IMR-90 (cell line): ENCODE measurements around the gene CAND2. TPM values are rescaled to one million over a fixed set of nuclear protein-coding genes. Genes with fewer than 3 reads are reported as not detected.

Experiments used
- ATAC-seq: fragments of 200-7000 bp; cut with Tn5 transposase; 2 replicates; pipeline ENCODE4 v1.9.1; 2020; ENCODE audit warnings: low read depth, mild to moderate bottlenecking, moderate library complexity
- BruUV-seq: library from RNA; stranded (reverse); fragments of 400-500 nt; replicated peaks from 2 replicates; lab custom pipeline; 2021; lab: Mats Ljungman, UMichigan
- CTCF ChIA-PET: fragments of 300-600 bp; formaldehyde crosslinking; extraction: SDS; loops from one replicate; lab custom pipeline; 2021; ENCODE audit warnings: antibody characterized with exemption; lab: Yijun Ruan, JAX
- POLR2A ChIA-PET: fragments of 300-600 bp; sonication (Branson Sonifier 250); formaldehyde crosslinking; loops from one replicate; lab custom pipeline; 2022; ENCODE audit warnings: antibody characterized with exemption; ENCODE audit not compliant: unreplicated experiment; lab: Charles Lee
- DNase-seq: peaks from one replicate; pipeline ENCODE4 v3.0.0; 2013
- H2AFZ ChIP-seq: replicated peaks from 2 replicates; pipeline ENCODE3; 2013; ENCODE audit warnings: low read length, mild to moderate bottlenecking; ENCODE audit not compliant: poor library complexity
- H2AK5ac ChIP-seq: 2 replicates; pipeline ENCODE4 v1.6.1; 2013; ENCODE audit warnings: low read depth, low read length, inconsistent platforms
- H2AK9ac ChIP-seq: replicated peaks from 2 replicates; pipeline ENCODE3; 2013; ENCODE audit warnings: mild to moderate bottlenecking, low read depth, low read length, moderate library complexity; ENCODE audit not compliant: poor library complexity
- H2BK120ac ChIP-seq: 2 replicates; pipeline ENCODE4 v1.6.1; 2013; ENCODE audit warnings: low read depth, low read length, inconsistent platforms
- H2BK15ac ChIP-seq: 3 replicates; pipeline ENCODE4 v1.6.1; 2013; ENCODE audit warnings: low read depth, low read length, inconsistent platforms
- H2BK20ac ChIP-seq: 2 replicates; pipeline ENCODE4 v1.6.1; 2013; ENCODE audit warnings: low read depth, mild to moderate bottlenecking, inconsistent platforms, low read length, moderate library complexity
- H2BK5ac ChIP-seq: 2 replicates; pipeline ENCODE4 v1.6.1; 2013; ENCODE audit warnings: mild to moderate bottlenecking, low read depth, low read length, inconsistent platforms; ENCODE audit not compliant: poor library complexity, severe bottlenecking
- H3K14ac ChIP-seq: replicated peaks from 2 replicates; pipeline ENCODE4 v1.6.1; 2013; ENCODE audit warnings: low read depth, low read length, inconsistent platforms
- H3K18ac ChIP-seq: 2 replicates; pipeline ENCODE4 v1.6.1; 2013; ENCODE audit warnings: low read depth, low read length, control low read depth
- H3K23ac ChIP-seq: 2 replicates; pipeline ENCODE4 v1.6.1; 2013; ENCODE audit warnings: low read depth, low read length, inconsistent platforms
- H3K27ac ChIP-seq: 2 replicates; pipeline ENCODE4 v1.5.1; 2013; ENCODE audit warnings: mild to moderate bottlenecking, control low read depth, low read length; ENCODE audit not compliant: insufficient read depth
- H3K27me3 ChIP-seq: 2 replicates; pipeline ENCODE4 v1.6.1; 2013; ENCODE audit warnings: low read length; ENCODE audit not compliant: control insufficient read depth, insufficient read depth
- H3K36me3 ChIP-seq: 2 replicates; pipeline ENCODE4 v1.6.1; 2013; ENCODE audit warnings: low read length, mixed read lengths; ENCODE audit not compliant: control insufficient read depth, insufficient read depth
- H3K4ac ChIP-seq: 2 replicates; pipeline ENCODE4 v1.6.1; 2013; ENCODE audit warnings: low read depth, low read length, inconsistent platforms
- H3K4me1 ChIP-seq: 2 replicates; pipeline ENCODE4 v1.6.1; 2013; ENCODE audit warnings: low read length, mixed read lengths; ENCODE audit not compliant: control insufficient read depth, insufficient read depth
- H3K4me2 ChIP-seq: 2 replicates; pipeline ENCODE4 v1.6.1; 2013; ENCODE audit warnings: low read depth, mild to moderate bottlenecking, control low read depth, low read length, moderate library complexity
- H3K4me3 ChIP-seq: 2 replicates; pipeline ENCODE4 v1.5.1; 2013; ENCODE audit warnings: low read depth, mild to moderate bottlenecking, control low read depth, low read length, moderate library complexity; ENCODE audit not compliant: insufficient read depth
- H3K56ac ChIP-seq: 2 replicates; pipeline ENCODE4 v1.6.1; 2013; ENCODE audit warnings: low read length, inconsistent platforms; ENCODE audit not compliant: insufficient read depth; ENCODE audit errors: extremely low read depth
- H3K79me1 ChIP-seq, 2 experiments: 2 replicates each; pipeline ENCODE4 v1.6.1; 2013; ENCODE audit warnings: low read length in 2 of 2, inconsistent platforms in 1 of 2, low read depth in 1 of 2
- H3K9ac ChIP-seq: 2 replicates; pipeline ENCODE4 v1.6.1; 2013; ENCODE audit warnings: low read depth, low read length, control low read depth
- H3K9me1 ChIP-seq: 2 replicates; pipeline ENCODE4 v1.6.1; 2013; ENCODE audit warnings: low read length, inconsistent platforms; ENCODE audit not compliant: insufficient read depth
- H3K9me3 ChIP-seq: 2 replicates; pipeline ENCODE4 v1.6.1; 2013; ENCODE audit warnings: low read length; ENCODE audit not compliant: control insufficient read depth, insufficient read depth
- H4K20me1 ChIP-seq: 2 replicates; pipeline ENCODE4 v1.6.1; 2013; ENCODE audit warnings: low read length, inconsistent platforms; ENCODE audit not compliant: insufficient read depth
- H4K5ac ChIP-seq: 2 replicates; pipeline ENCODE4 v1.6.1; 2013; ENCODE audit warnings: mild to moderate bottlenecking, low read depth, low read length, control low read depth
- H4K8ac ChIP-seq, 2 experiments: 2 replicates each; pipeline ENCODE4 v1.6.1; 2013; ENCODE audit warnings: low read depth in 2 of 2, low read length in 2 of 2, control low read depth in 1 of 2, inconsistent platforms in 1 of 2
- H4K91ac ChIP-seq: 2 replicates; pipeline ENCODE4 v1.6.1; 2013; ENCODE audit warnings: low read depth, low read length, inconsistent platforms; ENCODE audit not compliant: insufficient read depth
- BHLHE40 ChIP-seq: fragments of 150-350 bp; IDR thresholded peaks from 2 replicates; pipeline ENCODE4 v1.6.1; 2016; ENCODE audit warnings: mild to moderate bottlenecking, low read depth, low read length
- CEBPB ChIP-seq: IDR thresholded peaks from 2 replicates; pipeline ENCODE4 v1.6.1; 2012; ENCODE audit warnings: low read depth, low read length, improper control_type of control experiment
- CHD1 ChIP-seq: IDR thresholded peaks from 2 replicates; pipeline ENCODE4 v1.6.1; 2012; ENCODE audit warnings: low read depth, low read length, improper control_type of control experiment
- FOS ChIP-seq: fragments of 150-350 bp; IDR thresholded peaks from 2 replicates; pipeline ENCODE4 v1.6.1; 2016; ENCODE audit warnings: low read depth, low read length
- MAFK ChIP-seq: IDR thresholded peaks from 2 replicates; pipeline ENCODE4 v1.6.1; 2012; ENCODE audit warnings: low read depth, low read length, improper control_type of control experiment
- MAZ ChIP-seq: IDR thresholded peaks from 2 replicates; pipeline ENCODE4 v1.6.1; 2012; ENCODE audit warnings: low read depth, mild to moderate bottlenecking, low read length, improper control_type of control experiment, moderate library complexity, borderline replicate concordance
- MXI1 ChIP-seq: IDR thresholded peaks from 2 replicates; pipeline ENCODE4 v1.6.1; 2012; ENCODE audit warnings: low read depth, mild to moderate bottlenecking, low read length, moderate library complexity, borderline replicate concordance
- NFE2L2 ChIP-seq: fragments of 150-350 bp; IDR thresholded peaks from 2 replicates; pipeline ENCODE4 v1.6.1; 2016; ENCODE audit warnings: low read depth, mild to moderate bottlenecking, low read length
- POLR2A ChIP-seq: IDR thresholded peaks from 2 replicates; pipeline ENCODE4 v1.6.1; 2012; ENCODE audit warnings: mild to moderate bottlenecking, low read depth, low read length
- RAD21 ChIP-seq: IDR thresholded peaks from 2 replicates; pipeline ENCODE4 v1.6.1; 2012; ENCODE audit warnings: low read length, improper control_type of control experiment
- RCOR1 ChIP-seq: IDR thresholded peaks from 2 replicates; pipeline ENCODE4 v1.6.1; 2012; ENCODE audit warnings: mild to moderate bottlenecking, low read length, improper control_type of control experiment; ENCODE audit not compliant: insufficient replicate concordance
- RFX5 ChIP-seq: IDR thresholded peaks from 2 replicates; pipeline ENCODE4 v1.8.0; 2012; ENCODE audit warnings: low read depth, mild to moderate bottlenecking, low read length, moderate library complexity
- SMC3 ChIP-seq: fragments of 150-350 bp; IDR thresholded peaks from 2 replicates; pipeline ENCODE4 v1.6.1; 2016; ENCODE audit warnings: low read depth, mild to moderate bottlenecking, antibody characterized with exemption, low read length, moderate library complexity
- WGBS, 2 experiments: methylation state at CpG; one replicate each; pipeline versions ENCODE4 v1.1.5 to v1.1.7; 2013; ENCODE audit warnings: missing lambda C conversion rate in 2 of 2; ENCODE audit not compliant: insufficient read length in 1 of 2; ENCODE audit errors: extremely low coverage in 2 of 2; 5-methylcytosine and 5-hydroxymethylcytosine counted together
- dilution Hi-C: fragments of 300-500 bp; cut with HindIII; formaldehyde crosslinking; loops from one replicate; pipeline ENCODE4 v1.14.3; 2018; ENCODE audit warnings: low sequenced_read_pairs; ENCODE audit not compliant: unreplicated experiment
- in situ Hi-C: fragments of 300-500 bp; cut with MboI; formaldehyde crosslinking; loops from 3 replicates; pipeline ENCODE4 v1.14.3; 2019; ENCODE audit warnings: low sequenced_read_pairs, inconsistent platforms, mixed read lengths
- intact Hi-C: fragments of 100-400 bp; cut with micrococcal nuclease; formaldehyde crosslinking; loops from 2 replicates; pipeline ENCODE4 v1.10.0; 2022
- polyA plus RNA-seq, 3 experiments: library from polyadenylated mRNA; depleted of rRNA; stranded (reverse); fragments of >200 nt; gene quantifications; 2 replicates each; pipeline ENCODE4 v1.2.3, GENCODE V29; 2012; ENCODE audit warnings: low replicate concordance in 1 of 3
- total RNA-seq: library from RNA; depleted of rRNA; stranded (reverse); fragments of >200 nt; gene quantifications from 2 replicates; pipeline ENCODE4 v1.2.3, GENCODE V29; 2012
- TF ChIP-seq, protein P1 (sequence below): conservative IDR thresholded peaks from 2 replicates; pipeline ENCODE4 v1.5.1; 2012; ENCODE audit warnings: mild to moderate bottlenecking, low read depth, low read length, improper control_type of control experiment
- TF ChIP-seq, protein P2 (sequence below): fragments of 150-350 bp; IDR thresholded peaks from 2 replicates; pipeline ENCODE4 v1.6.1; 2016; ENCODE audit warnings: low read depth, mild to moderate bottlenecking, low read length, moderate library complexity, borderline replicate concordance
- TF ChIP-seq, protein P3 (sequence below): fragments of 150-350 bp; IDR thresholded peaks from 2 replicates; pipeline ENCODE4 v1.6.1; 2017; ENCODE audit warnings: mild to moderate bottlenecking, antibody characterized with exemption, low read length, low read depth

Gene CAND2
- total and polyA plus RNA-seq, 2 of the 4 experiments (the other 2 are of a cell fraction): 2.9 to 4.9 TPM

DNA sequence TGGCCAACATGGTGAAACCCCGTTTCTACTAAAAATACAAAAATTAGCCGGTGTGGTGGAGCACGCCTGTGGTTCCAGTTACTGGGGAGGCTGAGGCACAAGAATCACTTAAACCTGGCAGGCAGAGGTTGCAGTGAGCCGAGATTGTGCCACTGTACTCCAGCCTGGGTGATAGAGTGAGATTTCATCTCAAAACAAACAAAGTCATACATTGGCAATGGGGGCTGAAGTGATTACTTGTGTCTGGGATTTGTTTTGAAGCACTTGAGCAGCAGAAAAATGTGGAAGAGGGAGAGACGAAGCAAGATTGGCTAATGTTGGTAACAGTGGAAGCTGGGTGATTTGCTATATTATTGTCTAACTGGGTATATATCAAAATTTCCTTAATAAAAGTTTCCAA, 24.0 kb upstream of the CAND2 start:
- ChIA-PET POLR2A (no interaction called here), CTCF (no interaction called here)
- peaks cover 2% of the 10 kb centered on the region; the same call in 1 of the 2 replicates for H3K9me3 ChIP-seq
- H2AK9ac ChIP-seq: no peak overlapping the region
- no peak overlapping the region for H3K56ac ChIP-seq
- no peak overlapping the region for H2AFZ ChIP-seq
- H2BK5ac ChIP-seq: no peak overlapping the region
- BruUV-seq: no TSS peak
- DNase-seq (no peak), ATAC-seq (peak; percentile 37; the same call in 1 of the 2 replicates)
- H3K4me2 ChIP-seq: no peak overlapping the region
- H3K23ac ChIP-seq: no peak overlapping the region
- H3K4ac ChIP-seq: no peak overlapping the region
- peaks cover 10% of the 10 kb centered on the region for H3K27me3 ChIP-seq
- no peak overlapping the region for H3K27ac ChIP-seq
- H4K91ac ChIP-seq: no peak overlapping the region
- H2BK20ac ChIP-seq: no peak overlapping the region
- H4K8ac ChIP-seq: no peak overlapping the region
- H3K79me1 ChIP-seq: no peaks in the 10 kb centered on the region
- no peaks in the 10 kb centered on the region for H3K4me1 ChIP-seq
- TF ChIP-seq RFX5: no peak
- no peak for TF ChIP-seq MAZ
- TF ChIP-seq SMC3: no peak
- TF ChIP-seq FOS: no peak
- TF ChIP-seq, protein P1, sequence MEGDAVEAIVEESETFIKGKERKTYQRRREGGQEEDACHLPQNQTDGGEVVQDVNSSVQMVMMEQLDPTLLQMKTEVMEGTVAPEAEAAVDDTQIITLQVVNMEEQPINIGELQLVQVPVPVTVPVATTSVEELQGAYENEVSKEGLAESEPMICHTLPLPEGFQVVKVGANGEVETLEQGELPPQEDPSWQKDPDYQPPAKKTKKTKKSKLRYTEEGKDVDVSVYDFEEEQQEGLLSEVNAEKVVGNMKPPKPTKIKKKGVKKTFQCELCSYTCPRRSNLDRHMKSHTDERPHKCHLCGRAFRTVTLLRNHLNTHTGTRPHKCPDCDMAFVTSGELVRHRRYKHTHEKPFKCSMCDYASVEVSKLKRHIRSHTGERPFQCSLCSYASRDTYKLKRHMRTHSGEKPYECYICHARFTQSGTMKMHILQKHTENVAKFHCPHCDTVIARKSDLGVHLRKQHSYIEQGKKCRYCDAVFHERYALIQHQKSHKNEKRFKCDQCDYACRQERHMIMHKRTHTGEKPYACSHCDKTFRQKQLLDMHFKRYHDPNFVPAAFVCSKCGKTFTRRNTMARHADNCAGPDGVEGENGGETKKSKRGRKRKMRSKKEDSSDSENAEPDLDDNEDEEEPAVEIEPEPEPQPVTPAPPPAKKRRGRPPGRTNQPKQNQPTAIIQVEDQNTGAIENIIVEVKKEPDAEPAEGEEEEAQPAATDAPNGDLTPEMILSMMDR: no peak
- TF ChIP-seq RCOR1: no peak
- no peak for TF ChIP-seq RAD21
- no peak for TF ChIP-seq POLR2A
- no peak for TF ChIP-seq BHLHE40
- TF ChIP-seq, protein P2, sequence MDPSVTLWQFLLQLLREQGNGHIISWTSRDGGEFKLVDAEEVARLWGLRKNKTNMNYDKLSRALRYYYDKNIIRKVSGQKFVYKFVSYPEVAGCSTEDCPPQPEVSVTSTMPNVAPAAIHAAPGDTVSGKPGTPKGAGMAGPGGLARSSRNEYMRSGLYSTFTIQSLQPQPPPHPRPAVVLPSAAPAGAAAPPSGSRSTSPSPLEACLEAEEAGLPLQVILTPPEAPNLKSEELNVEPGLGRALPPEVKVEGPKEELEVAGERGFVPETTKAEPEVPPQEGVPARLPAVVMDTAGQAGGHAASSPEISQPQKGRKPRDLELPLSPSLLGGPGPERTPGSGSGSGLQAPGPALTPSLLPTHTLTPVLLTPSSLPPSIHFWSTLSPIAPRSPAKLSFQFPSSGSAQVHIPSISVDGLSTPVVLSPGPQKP: no peak
- TF ChIP-seq, protein P3, sequence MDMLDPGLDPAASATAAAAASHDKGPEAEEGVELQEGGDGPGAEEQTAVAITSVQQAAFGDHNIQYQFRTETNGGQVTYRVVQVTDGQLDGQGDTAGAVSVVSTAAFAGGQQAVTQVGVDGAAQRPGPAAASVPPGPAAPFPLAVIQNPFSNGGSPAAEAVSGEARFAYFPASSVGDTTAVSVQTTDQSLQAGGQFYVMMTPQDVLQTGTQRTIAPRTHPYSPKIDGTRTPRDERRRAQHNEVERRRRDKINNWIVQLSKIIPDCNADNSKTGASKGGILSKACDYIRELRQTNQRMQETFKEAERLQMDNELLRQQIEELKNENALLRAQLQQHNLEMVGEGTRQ: no peak
- TF ChIP-seq CHD1: no peak
- TF ChIP-seq MAFK: no peak
- TF ChIP-seq CEBPB: no peak
- no peak for TF ChIP-seq NFE2L2
- TF ChIP-seq MXI1: no peak
- no CpG with 5 or more reads among the region's 5 CpGs for WGBS, 2 experiments
- H3K9ac ChIP-seq: no peak overlapping the region
- no peak overlapping the region for H3K18ac ChIP-seq
- no peak overlapping the region for H2BK120ac ChIP-seq
- H3K4me3 ChIP-seq: no peak overlapping the region
- H2BK15ac ChIP-seq: 0 out of 3 replicates have a peak overlapping the region, but pooled peaks have one; percentile 13
- H4K5ac ChIP-seq: no peak overlapping the region
- in situ Hi-C loops: no loop called here
- intact Hi-C loops: no loop called here
- H4K20me1 ChIP-seq: no peaks in the 10 kb centered on the region
- no peak overlapping the region for H2AK5ac ChIP-seq
- no peaks in the 10 kb centered on the region for H3K36me3 ChIP-seq
- H3K9me1 ChIP-seq: no peaks in the 10 kb centered on the region
- dilution Hi-C loops: no loop called here
- H3K14ac ChIP-seq: no peak overlapping the region; the same call in 1 of the 2 replicates
